GM18520 (cell line): Measurements from ENCODE around the gene ERN1.
A peak's percentile ranks its signal among the peaks of the same experiment; 100 is the strongest.

ENCODE experiments used
- ATAC-seq: cut with Tn5 transposase; IDR thresholded peaks from one replicate; pipeline ENCODE4 v1.9.1; 2021; ENCODE audit not compliant: unreplicated experiment

Gene ERN1

DNA sequence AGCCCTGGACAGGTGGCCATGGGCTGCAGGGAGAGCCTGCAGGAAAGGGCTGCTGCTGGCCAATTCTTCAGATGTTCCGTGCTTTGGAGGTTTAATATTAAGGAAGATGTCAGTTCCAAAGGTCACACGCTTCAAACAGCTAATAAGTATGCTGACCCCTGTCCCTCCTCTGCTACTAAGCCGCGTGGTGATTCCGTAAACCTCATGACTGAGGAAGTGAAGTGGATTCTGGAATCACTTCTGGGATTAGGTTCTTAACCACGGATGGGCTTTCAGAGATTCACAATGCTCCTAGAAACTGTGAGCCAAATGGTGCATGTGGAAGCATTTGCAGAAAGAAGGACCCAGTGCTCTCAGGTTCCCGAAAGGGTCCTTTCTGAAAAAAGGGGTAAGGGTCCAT is 28.5 kb upstream of the ERN1 start:
- no peak for ATAC-seq

DNA sequence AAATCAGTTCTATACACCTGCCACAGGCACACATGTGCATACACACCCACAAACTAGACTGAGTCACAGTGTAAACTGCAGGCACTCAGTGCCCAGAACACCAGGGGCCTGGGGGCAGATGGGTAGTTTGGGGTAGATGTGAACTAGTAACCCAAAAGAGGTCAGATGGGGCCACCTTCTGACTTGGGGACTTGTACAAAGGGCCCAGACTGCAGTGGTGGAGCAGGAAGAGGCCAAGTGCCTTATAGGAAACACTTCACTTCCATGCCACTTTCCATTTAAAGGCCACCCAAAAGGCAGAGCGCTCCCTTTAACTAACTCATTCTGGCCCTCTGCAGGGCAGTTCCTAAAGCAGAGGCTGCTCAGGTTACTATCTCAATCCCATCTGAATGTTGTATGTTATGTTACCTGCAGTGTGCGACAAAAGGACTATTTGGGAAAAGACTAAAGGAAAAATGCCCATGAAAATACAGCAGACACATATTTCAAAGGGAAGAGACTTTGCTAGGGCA is 27.8 kb upstream of the ERN1 start:
- ATAC-seq: no peak

DNA sequence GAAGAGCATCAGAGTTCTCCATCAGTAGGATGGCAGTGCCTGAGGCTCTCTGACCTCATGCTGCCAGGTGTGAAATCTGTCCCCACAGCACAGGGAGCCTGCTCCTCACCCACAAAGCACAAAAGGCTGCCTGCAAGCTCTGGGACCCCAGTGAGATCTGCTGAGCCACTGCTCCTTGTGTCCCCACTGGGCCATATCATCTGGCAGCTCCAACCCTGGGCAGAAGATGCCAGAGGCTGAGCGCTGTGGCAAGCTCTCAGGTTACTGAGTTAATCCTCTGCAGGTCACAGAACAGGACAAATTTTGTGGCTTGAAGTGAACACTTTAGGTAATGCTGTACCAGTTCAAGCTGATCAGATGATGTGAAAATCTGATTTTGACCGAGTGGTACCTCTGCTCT is 26.7 kb upstream of the ERN1 start:
- ATAC-seq: no peak

DNA sequence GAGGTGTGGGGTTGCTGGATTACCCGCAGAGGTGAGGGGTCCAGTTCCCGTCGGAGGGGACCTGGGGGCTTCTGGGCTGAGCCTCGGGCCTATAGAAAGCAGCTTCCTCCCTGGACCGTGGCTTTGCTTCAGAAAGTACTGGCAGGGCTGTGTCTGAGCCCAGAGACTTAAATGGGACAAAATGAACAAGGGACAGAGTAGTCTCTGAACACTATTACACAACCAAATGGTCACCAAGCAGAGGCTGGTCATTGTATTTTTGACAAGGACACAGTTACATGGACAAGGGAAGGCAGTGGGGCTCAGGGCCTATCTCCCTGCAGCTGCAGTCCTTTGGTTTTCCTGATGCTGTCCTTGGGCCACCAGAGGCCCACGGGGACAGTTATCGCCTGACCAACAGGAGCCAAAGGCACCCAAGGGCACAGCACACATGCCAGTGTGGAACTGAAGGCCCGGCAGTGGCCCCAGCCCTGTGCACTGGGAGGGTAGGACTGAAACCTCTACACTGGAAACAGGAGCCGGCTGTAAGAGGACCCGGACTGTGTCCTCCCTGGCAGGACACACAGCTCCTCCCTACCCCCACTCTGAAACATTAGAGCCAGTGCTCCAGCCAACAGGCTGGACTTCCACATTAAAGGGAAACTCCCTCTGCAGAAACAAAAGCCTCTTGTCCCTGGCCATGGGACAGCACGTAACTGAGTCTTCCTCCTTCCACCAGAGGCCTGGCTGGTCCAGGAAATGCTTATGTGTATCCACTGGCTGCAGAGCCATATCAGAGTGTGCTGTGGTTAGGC is 26.0 kb upstream of the ERN1 start:
- no peak for ATAC-seq

DNA sequence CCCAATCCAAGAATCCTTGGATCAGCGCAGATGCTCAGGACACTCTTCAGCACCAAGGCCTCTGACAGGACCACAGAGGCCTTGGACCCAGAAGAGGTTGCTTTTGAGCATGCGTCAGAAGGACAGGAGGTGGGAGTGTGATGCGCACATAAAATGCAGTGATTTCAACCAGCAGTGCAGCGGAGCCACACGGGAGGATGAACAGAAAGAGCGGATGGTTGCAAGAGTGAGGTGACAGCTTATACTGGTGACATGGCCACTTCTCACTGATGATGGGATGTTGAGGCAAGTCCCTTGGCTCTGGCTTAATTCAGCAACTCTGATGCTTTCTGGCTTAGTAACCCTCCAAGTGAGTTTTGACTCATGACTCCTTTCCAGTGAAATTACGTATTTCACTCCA is 25.2 kb upstream of the ERN1 start:
- no peak for ATAC-seq

DNA sequence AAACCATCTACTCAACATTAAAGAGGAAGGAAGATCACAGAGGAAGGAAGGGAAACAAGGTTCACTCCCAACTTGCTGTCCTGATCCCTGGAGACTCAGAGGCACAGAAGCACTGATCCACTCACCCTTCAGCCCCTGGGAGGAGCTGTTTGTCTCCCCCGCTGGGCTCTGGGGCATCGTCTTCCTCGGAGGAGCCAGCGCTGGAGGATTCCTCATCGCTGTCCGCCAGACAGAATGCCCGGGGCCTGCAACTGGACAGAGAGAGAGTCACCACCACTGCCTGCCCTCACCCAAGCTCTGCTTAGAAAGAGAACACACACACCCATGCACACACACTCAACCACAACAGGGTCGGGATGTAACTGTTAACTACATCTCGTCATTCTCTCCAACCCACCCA is 24.8 kb upstream of the ERN1 start:
- no peak for ATAC-seq

DNA sequence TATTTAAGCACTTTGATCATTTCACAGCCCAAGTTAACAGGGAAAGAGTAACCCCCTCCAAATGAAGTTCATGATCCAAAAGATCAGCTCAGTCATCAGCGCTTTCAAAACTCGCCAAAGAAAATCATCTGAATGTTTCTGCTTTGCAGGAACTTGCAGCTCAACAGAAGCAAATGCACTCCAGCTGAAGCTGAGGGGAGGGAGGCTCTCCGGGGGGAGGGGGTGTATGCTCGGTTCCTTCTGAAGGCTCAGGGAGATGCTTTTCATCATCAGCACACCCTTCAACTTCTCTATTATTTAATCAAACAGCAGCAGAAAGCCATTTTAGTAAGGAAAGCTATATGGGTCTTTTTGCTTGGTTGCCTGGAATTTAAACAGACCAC is 24.4 kb upstream of the ERN1 start:
- ATAC-seq: no peak

DNA sequence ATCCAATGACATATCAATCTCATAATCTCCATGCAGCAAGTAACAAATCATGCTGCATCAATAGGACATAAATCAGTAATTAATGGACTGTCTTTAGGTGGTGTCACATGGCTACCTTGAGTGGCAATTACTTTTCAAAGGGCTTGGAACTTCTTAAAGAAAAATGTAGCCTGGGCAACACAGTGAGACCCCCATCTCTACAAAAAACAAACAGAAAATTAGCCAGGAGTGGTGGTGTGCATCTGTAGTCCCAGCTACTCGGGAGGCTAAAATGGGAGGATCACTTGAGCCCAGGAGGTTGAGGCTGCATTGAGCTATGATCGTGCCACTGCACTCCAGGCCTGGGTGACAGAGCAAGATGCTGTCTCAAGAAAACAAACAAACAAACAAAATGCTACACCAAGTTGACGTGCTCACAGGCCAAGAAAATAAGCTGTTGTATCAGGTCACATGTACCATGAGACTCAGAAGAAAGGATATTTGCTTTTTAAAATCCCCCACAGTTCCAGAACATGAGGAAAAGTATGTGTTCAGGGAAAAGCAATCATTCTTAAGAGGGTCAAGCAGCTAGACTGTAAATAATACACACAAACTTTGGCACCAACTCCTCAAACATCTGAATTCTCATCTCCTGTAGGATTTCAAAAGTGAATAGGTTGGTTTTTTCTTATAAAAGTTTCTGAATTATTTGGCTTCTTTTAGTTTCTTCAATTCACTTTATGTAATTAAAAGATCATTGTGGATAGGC is 23.8 kb upstream of the ERN1 start:
- no peak for ATAC-seq

DNA sequence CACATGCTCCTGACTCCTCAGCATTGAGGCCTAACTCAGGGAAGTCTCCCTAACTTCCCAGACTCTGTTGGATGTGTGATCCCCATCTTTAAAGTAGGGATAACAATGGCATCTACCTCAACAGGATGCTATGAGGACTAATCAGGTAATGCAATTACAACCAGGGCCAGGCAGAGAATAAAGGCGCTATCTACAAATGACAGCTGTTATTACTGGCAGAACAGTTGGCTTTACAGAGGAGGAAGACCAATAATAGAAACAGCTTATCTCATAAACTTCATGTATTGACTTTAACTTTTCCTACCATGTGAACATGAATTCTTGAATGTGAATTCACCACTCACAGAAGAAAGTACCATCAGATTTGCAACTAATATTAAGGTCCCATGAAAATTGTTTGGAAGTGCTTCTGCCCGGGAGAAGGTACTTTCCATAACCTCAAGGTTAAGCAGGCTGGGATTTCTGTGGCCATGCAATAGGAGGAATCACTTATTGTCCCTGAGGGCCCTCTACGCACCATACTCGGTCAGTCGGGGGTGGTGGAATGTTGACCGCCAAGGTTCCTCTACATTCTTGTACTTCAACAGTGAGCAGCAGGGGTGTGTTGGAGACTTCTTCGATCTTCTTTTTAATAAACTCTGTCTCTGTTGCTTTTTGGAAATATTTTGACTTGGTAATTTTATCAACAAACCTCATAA is 22.6 kb upstream of the ERN1 start:
- no peak for ATAC-seq

DNA sequence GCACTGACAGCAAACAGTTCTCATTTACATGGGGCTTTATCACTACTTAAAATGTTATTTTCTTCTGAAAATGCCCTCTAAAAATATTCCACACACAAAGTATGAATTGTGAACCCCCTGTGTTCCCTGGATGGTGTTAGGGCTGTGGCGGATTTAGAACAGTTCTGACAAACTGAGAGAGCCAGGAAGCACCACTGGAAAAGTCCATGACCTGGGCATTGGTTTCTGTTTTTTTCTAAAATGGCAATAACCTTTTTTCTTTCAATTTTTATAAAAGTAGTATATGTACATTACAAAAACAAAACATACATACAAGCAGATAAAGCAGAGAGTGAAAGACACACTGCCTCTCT is 21.0 kb upstream of the ERN1 start:
- no peak for ATAC-seq

DNA sequence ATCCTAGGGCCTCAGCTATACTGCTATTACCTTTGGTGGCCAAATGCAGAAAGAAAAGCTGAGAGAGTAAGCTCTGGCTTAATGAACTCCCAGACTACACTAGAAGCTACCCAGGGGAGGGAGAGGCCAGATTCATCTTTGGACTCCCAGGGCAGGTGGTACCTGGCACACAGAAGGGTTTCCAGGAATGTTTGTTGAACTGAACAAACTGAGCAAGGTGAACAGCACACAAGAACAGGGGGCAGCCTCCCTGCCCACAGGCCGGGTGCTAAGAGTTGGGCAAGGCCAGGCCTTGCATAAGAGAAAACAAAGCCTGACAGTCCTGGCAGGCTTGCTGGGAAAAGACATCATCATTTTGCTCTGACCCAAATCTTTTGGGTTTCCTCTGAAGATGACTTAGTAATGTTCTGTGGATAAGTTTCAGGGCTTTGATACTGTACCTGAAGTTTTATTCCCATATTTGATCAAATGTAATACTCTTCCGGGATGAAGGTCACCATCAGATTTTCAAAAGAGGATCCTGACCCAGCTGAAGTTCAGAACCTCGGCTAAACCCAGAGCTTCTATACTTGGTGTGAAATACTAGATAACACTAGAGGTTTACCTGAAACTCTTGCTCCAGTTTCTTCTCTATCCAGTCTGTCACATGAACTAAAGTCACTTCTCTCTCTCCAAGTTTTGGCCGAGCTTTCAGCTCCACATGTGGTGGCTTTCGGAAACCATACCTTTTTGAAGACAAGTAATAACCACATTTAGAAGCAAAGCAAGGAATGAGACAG is 20.5 kb upstream of the ERN1 start:
- ATAC-seq: no peak

DNA sequence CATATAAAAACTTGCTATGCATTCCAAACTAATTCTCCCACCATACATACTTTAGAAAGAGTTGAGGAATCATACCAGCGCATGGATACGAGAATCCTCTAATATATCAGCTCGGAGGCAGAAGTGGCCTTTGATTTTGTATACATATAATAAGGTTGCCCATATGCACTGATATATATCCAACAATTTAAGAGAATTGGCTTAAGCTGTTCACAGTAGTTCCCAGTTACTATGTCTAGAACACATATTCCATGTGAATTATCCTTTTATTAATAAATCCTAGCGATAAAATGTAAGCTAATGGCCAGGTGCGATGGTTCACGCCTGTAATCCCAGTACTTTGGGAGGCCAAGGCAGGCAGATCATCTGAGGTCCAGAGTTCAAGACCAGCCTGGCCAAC is 19.3 kb upstream of the ERN1 start:
- ATAC-seq: no peak

DNA sequence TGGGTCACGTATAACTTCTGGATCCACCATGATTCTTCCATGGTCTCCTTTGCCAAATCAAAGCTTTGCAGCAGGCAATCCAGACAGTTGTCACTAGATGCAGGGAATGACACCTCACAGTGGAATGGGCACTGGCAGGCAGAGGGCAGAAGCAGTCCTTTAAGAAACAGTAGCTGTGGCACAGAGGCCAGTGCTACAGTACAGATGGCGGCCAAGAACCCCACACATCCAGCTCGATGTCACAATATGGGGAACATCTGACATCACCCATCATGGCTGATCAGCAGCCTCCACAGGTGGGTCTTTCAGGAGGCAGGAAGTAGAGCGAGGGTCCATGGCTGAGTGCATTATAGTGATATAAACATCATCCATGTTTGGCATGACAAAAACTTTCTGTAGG is 18.8 kb upstream of the ERN1 start:
- no peak for ATAC-seq

DNA sequence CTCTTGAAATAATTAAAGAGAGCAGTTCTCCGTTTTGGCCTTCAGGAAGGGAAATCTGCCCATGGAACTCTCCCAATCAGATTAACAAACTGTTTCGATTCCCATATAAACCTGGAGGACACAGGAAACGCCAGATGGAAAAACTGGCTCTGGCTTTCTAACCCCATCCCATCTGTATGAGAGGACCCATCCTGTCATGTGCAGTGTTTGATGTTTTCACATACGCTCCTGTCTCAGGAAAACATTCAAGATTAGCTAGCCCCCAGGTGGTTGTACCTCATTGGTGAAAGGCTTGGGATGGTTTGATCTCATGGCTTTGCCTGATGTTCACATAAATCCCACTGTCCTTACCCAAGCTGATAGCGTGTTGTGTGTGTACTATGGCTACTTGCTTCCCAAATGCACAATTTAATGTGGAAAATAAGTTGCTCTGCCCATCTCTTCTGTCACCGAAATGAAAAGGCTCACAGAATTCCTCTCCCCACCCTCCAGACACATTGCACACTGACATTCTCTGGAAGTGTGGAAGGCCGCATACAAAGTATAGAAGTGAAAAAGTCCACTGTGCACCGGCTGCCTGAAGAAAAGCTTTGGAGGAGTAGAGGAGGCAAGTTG is 18.2 kb upstream of the ERN1 start:
- ATAC-seq: no peak

DNA sequence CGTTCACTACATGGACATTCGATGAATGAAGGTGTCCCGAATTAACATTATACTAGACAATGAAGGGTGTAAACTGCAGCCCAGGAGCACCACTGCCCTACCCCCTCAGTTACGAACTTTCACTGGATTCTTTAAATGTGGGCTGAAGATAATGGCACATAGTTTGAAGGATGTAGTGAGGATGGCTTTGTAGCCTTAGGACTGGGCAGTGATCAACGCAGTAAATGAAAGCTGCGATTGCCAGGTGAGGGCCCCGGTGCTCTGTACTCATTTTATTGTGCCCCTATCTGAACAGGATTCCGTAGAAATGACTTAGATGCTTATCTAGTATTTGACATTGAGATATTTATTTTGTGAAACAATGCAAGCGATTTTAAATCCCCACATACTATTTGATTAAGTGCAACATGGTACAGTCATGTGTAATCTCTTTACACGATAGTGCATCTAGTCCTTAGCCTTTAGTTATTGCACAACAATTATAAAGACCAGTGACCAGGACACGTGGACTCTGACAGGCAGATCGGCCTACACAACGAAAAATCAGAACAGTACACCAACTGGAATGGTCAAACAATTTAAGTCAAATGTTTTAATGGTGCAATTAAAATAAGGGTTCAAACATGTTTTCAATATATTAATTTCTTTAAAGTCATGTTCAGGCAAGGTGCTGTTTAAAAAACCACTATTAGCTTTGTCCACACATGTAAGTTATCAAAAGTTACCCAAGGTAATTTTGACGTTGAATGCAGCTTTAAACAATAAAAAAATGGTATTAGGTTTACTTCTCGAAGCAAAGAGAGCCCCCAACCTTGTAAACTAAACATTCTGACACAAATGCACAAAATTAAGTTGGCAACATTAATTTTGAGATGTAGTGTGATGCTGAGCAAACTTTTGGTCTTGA is 17.4 kb upstream of the ERN1 start:
- no peak for ATAC-seq

DNA sequence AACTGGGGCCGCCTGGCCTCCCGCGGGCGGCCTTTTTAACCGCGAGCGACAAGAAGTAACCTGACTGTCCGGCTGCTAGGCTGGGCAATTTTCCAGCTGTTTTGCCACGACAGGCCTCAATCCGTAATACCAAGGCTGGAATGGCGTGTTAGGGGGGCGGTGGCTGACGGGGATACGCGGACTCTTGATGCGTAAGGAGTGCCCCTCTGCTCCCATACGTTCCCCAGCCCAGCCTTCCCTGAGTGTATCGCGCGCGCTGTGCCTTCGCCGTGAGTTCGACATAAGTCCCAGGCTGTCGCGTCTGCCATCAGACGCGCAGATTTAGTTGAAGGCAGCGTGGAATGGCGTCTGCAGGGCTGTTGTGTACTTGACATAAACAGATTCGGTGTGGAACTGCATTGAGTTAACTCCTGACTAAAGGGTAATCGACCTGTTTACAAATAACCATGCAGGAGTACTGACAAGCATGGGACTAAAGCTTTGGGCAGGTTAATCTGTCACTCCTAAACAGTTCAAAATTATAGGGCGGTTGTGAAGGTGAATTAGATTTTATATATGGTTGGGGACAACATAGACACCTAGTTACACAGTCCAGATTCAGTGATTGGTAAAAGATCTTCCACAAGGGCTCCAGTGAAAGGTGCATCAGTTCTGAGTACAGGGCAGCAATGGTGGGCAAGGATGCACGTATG is 16.6 kb upstream of the ERN1 start:
- ATAC-seq: peak; percentile 1

DNA sequence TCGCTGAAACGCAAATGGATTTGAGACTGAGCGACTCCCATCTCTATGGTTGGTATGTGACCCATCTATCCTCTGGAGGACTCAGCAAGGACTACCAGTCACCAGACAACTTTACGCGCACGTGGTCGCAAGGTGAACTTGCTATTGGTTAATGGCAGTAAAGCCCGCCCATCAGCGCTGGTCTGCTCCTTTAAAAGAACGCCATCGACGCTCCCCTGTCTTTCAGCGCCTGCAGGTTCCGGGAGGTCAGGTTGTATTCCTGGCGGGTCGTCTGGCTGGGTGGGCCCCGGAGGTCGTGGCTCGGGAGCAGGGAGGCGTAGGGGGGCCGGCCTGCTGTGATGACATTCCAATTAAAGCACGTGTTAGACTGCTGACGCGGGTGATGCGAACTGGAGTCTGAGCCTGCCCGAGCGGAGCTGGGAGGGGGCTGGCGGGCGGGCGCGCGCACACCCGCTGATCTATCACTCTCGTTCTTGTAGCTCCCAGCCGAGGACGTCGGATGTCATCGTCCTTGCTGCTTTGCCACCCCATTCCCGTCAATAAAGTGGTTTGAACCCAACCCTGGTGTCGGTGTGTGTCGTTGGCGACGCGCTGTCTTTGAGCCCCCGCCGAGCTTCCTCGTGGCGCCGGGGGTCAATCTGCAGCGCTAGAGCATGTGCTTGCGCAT is 15.9 kb upstream of the ERN1 start:
- peak; percentile 93 for ATAC-seq

DNA sequence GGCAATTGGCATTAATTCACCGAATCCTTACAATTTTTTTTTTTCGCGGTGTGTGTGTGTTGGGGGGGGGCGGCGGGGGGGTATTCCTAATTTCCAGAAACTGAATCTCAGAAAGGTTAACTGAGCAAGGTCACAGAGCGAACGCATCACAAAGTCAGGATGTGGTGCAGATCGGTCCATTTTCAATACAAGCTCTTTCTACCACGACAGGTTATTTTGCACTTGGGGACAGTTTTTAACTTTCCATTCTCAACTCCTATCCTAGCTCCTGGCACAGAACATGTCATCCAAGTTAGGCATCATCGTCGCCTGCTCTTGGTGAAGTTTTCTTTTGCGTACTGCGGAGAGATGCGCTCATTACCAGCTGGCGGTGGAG is 15.4 kb upstream of the ERN1 start:
- no peak for ATAC-seq

DNA sequence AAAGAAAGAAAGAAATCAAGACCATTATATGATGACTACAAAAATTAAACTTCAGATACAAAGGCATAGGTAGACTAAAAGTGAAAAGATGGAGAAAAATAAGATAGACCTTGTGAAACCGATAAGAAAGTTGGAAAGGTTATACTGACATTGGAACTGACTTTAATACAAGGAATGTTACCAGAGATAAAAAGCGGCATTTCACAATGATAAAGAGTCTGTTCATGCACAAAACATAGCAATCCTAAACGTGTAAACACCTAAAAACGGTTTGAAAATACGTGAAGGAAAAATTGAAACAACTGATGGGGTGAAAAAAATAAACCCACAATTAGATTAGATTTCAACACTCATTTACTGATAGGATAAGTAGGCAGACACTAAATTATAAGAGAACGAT is 9.6 kb upstream of the ERN1 start:
- ATAC-seq: no peak
